Epithelial cell of proximal tubule (primary cell): ENCODE measurements around the gene TEX54. TPM values are rescaled to one million over a fixed set of nuclear protein-coding genes. Genes with fewer than 3 reads are reported as not detected.
"Not testable (repeated sequence)": the region's sequence is repeated elsewhere in the genome, so short reads cannot be mapped to it uniquely, and the experiment has no call there.

Experiments used
- DNase-seq: peaks from one replicate; pipeline ENCODE4 v3.0.0-alpha.2; 2011; ENCODE audit warnings: low read depth
- H3K4me3 ChIP-seq: 2 replicates; pipeline ENCODE4 v1.5.1; 2011; ENCODE audit warnings: low read depth, mild to moderate bottlenecking, low read length
- total RNA-seq: library from RNA; depleted of rRNA; stranded (reverse); fragments of >200 nt; gene quantifications from 2 replicates; pipeline ENCODE4 v1.2.3, GENCODE V29; 2015
- TF ChIP-seq, protein P1 (sequence below): conservative IDR thresholded peaks from 2 replicates; pipeline ENCODE4 v1.5.1; 2012; ENCODE audit warnings: low read depth, mild to moderate bottlenecking, low read length

Gene TEX54
- total RNA-seq, 1 donor from 2014 or later, result not detected

DNA sequence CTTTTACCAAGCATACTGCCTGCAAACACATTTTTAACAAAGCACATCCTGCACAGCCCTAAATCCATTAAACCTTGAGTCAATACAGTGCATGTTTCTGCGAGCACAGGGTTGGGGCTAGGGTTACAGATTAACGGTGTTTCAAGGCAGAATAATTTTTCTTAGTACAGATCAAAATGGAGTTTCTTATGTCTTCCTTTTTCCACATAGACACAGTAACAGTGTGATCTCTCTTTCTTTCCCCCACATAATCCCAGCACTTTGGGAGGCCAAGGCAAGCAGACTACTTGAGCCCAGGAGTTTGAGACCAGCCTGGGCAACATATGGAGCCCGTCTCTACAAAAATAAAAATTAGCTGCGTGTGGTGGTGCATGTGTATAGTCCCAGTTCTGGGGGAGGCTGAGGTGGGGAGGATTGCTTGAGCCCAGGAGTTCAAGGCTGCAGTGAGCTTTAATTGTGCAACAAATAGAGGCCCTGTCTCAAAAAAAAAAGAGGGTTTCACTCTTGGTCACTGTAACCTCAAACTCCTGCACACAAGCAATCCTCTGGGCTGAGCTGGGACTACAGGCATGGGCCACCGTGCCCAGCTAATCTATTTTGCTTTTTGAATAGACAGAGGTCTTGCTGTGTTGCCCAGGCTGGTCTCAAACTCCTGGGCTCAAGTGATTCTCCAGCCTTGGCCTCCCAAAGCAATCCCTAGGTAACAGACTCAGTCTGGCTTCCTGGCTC is 28.4 kb upstream of the TEX54 start:
- TF ChIP-seq, protein P1, sequence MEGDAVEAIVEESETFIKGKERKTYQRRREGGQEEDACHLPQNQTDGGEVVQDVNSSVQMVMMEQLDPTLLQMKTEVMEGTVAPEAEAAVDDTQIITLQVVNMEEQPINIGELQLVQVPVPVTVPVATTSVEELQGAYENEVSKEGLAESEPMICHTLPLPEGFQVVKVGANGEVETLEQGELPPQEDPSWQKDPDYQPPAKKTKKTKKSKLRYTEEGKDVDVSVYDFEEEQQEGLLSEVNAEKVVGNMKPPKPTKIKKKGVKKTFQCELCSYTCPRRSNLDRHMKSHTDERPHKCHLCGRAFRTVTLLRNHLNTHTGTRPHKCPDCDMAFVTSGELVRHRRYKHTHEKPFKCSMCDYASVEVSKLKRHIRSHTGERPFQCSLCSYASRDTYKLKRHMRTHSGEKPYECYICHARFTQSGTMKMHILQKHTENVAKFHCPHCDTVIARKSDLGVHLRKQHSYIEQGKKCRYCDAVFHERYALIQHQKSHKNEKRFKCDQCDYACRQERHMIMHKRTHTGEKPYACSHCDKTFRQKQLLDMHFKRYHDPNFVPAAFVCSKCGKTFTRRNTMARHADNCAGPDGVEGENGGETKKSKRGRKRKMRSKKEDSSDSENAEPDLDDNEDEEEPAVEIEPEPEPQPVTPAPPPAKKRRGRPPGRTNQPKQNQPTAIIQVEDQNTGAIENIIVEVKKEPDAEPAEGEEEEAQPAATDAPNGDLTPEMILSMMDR, result no peak
- no peak for DNase-seq

DNA sequence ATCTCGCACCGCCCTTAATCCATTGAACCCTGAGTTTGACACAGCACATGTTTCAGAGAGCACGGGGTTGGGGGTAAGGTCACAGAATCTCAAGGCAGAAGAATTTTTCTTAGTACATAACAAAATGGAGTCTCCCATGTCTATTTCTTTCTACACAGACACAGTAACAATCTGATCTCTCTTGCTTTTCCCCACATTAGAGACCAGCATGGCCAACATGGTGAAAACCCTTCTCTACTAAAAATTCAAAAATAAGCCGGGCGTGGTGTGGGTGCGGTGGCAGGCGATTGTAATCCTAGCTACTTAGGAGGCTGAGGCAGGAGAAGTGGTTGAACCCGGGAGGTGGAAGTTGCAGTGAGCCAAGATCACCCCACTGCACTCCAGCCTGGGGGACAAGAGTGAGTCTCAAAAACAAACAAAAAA is 26.7 kb upstream of the TEX54 start:
- not testable (repeated sequence) for DNase-seq, H3K4me3 ChIP-seq

More for the DNA sequence above, 28.4 kb upstream of the TEX54 start:
- no peak overlapping the region for H3K4me3 ChIP-seq

DNA sequence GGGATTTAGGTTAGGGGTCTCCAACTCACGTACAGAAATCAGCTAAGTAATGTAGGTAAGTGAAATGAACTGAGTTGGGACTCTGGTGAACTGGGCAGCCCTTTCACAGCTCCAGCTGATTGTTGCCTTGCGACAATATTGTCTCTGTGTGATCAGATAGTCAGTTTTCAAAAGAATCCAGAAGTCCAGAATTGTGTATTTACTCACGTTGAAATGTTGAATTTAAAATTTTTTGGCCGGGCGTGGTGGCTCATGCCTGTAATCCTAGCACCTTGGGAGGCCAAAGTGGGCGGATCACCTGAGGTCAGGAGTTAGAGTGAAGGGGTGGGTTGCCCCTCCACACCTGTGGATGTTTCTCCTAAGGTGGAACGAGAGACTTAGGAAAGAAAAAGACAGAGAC is 25.6 kb upstream of the TEX54 start:
- TF ChIP-seq, protein P1, result no peak
- no peak for DNase-seq
- no peak overlapping the region for H3K4me3 ChIP-seq

DNA sequence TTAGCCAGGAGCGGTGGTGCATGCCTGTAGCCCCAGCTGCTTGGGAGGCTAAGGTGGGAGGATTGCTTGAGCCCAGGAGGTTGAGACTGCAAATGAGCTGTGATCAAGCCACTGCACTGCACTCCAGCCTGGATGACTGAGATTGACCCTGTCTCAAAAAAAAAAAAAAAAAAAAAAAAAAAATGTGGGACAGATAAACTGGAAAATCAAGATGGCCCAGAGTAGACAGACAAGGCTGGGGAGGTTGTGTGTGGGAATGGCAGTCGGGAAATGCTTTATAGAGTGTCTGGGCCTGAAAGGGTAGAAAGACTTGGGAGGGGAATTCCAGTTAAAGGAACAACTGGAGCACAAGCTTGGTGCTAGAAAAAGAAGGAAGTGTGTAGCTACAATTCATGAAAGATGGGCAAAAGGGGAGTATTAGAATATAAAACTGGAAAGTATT is 24.9 kb upstream of the TEX54 start:
- TF ChIP-seq, protein P1, result no peak
- DNase-seq, result no peak
- H3K4me3 ChIP-seq, result no peak overlapping the region

DNA sequence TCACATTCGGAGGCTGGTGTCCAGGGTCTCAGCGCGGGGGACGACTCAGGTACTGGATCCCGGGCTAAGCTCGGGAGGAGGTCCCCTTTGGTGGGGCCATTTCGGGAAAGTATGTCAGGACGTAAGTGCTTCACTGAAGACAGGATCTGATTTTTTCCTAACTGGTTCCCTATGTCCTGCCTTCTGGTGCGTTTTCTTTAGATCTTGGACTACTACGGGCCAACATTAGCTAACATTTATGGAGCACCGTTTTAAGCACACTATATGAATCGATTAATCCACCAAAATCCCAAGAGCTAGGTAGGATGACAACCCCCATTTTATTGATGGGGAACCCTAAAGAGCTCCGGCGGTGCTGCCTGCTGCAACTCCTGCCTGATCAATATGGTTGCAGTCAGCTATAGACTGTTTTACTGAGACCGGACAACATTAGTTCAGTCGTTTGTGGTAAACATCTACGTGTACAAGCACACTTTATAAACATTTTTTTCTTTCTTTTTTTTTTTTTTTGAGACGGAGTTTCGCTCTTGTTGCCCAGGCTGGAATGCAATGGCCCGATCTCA is 23.8 kb upstream of the TEX54 start:
- TF ChIP-seq, protein P1, result no peak
- peak overlapping the region; percentile 82 for H3K4me3 ChIP-seq
- no peak for DNase-seq

DNA sequence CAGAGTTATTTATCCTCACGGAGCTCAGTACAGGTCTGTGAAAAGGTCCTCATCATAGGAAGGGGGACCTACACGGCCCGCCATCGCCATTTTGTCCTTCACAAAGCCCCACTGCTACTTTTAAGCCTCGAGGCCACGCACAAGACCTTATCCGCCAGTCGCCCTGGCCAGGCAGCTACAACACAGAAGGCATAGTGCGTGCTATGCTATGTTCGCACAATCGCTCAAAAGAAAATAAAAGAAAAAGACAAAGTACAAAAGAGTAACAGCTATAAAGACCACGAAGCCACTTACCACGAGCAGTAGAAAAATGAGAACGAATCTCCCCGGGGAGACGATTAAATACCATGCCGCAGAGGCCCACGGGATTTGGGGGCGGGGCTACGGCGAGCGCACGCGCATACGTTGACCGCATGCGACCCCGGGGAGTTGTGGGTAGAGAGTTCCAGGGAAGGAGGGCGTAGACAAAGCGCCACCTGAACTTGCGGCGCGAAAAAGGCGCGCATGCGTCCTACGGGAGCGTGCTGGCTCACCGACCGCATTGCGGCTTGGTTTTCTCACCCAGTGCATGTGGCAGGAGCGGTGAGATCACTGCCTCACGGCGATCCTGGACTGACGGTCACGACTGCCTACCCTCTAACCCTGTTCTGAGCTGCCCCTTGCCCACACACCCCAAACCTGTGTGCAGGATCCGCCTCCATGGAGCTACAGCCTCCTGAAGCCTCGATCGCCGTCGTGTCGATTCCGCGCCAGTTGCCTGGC is 23.1 kb upstream of the TEX54 start:
- peak overlapping the region; percentile 82 for H3K4me3 ChIP-seq
- peak; percentile 80 for DNase-seq
- TF ChIP-seq, protein P1, result no peak

DNA sequence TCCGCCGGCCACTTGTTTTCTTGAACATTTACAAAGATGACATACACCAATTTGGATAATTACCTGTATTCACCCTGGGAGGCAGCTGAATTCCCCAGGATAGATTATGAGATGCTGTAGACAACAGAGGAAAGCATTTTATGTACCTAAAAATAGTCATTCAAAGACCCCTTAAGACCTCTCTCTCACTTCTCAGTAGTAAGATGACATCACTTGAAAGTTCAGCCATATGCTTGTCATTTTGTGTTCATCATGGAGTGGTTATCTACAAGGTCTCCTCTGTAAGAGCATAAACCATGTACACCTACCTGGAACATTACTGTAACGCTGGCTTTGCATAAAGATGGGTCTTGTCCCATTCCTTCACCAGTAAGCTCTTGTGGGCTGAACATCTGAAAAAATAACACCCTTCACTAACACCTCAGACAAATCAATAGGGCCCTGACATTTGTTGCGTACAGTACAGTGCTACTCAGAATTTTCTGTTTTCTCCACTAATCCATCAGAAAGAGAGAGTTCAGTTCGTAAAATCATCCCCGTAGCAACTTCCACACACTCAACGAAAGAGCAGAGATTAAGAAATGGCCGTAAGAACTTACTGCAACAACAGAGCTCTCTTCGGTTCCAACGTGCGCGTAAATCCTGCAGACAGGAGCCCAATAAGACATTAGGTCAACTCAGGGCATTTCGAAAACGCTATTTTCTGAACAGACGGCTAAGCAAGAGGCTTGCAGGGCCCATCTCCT is 22.4 kb upstream of the TEX54 start:
- DNase-seq, result no peak
- H3K4me3 ChIP-seq, result peak overlapping the region; percentile 82
- TF ChIP-seq, protein P1, result no peak
